ENCODE results near the gene RPP25L. TPM values are rescaled to one million over a fixed set of nuclear protein-coding genes. Genes with fewer than 3 reads are reported as not detected.

Gene RPP25L, protein sequence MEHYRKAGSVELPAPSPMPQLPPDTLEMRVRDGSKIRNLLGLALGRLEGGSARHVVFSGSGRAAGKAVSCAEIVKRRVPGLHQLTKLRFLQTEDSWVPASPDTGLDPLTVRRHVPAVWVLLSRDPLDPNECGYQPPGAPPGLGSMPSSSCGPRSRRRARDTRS
- total RNA-seq: 21.0 and 22.2 TPM in 2 replicates

DNA sequence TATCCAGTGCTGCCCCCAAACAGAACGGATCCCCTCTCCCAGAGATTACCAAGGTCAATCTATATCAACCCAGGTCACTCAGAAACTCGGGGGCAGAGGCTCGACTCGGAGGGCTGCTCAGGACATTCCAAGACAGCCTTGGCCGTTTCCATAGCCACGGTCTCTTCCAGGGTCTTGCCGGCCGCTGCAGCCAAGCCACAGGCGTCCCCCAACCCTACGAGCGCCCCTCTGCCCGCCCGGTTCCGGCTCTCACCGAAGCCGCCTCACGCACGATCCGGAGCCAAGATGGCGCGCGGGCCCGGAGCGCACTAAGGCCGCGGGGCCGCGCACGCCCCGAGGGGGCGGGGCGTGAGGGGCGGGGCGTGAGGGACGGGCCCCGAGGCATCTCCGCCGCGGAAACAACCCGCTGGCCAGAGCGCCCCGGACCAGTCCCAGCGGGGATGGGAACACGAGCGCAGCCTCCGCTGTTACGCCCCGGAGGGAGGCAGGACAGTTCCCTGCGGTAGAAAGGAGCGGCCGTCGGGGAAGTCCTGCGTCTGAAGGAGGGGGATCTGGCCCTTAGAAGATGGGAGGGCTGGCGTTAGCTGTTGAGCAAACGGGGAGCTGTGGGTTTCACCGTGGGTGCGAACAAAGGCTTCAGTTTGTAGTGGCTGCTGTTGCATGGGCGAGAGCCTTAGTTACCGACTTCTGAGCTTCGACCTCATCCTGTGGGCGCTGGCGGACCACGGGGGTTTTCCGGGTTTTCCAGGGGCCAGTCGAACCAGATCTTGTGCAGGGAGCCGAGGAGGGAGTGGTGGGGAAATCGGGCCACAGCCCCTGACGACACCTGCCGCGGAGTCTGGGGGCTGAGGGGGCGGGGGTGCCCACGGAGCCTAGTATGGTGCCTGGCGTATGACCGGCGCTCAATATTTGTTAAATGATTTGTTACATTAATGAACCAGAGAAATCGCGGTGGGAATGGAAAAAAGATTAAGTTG lies at the start of gene RPP25L:
Gene RPP25L, minus strand, starts transcription at position 287 of the 977 bp plus-strand sequence. CDS start 801 bp downstream, outside the sequence.
- intact Hi-C loops (cut with micrococcal nuclease): loop anchor here (1.0 to 5.0 kb wide), 15 partner anchors 8 to 796 kb away; partner anchors contain the start of genes ARID3C, DCTN3, DNAI1 and DNAJB5

DNA sequence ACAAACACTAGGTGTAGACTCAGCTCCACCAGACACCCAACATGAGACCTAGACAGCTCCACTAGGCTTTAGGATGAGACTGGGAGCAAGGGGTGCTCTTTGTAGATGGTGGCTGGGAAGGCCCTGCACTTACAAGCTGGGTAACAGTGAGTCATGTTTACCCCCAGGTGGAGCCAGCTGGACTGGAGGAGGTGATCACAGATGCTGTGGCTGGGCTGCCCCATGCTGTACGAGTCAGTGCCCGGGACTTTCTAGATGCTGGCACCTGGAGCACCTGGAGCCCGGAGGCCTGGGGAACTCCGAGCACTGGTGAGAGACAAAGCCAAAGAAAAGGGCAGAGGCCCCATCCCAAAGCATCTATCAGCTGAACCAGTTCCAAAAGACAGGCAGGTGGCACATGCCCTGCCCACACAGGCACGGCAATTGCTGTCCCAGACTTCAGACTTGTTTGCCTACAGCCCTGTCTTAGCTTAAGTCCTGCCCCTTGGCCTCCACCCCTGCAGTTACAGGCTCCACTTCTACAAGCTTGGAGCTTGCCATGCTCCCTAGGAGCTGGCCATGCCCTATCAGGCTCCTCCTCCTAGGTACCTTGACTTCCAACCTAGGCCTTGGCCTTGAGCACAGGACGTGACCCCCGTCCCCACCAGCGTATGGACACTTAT lies 47.8 kb upstream of the RPP25L start:
- intact Hi-C loops (cut with micrococcal nuclease): loop anchor here (10.0 kb wide), 3 partner anchors 415 to 1075 kb away; partner anchors contain the start of genes CREB3, FANCG, TLN1 and UBAP2

DNA sequence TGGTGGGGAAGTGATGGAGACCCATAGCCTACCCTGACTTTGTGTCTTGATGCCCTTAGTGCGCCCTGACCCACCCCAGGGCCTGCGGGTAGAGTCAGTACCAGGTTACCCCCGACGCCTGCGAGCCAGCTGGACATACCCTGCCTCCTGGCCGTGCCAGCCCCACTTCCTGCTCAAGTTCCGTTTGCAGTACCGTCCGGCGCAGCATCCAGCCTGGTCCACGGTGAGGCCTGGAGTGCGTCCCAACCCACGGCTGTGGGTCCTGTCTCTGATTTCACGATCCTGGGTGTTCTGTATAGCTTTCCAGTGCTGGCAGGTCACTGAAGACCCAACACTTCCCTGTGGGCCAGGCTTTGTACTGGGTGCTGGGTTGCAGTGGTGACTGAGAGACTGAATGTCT lies 46.6 kb upstream of the RPP25L start:
- intact Hi-C loops (cut with micrococcal nuclease): no loop called here

DNA sequence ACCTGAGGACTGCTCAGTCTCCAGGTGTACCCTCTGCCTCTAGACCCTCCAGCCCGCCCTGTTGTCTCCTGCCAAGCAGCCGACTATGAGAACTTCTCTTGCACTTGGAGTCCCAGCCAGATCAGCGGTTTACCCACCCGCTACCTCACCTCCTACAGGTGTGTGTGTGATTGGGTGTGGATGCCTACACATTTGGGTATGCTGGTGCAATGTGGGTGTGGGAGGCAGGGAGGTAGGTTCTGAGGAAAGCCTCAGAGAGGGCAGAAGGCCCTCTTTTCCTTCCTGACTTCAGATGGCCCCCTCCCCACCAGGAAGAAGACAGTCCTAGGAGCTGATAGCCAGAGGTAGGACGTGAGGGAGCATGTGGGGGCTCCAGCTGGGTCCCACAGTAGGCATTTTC lies 45.1 kb upstream of the RPP25L start:
- intact Hi-C loops (cut with micrococcal nuclease): no loop called here

DNA sequence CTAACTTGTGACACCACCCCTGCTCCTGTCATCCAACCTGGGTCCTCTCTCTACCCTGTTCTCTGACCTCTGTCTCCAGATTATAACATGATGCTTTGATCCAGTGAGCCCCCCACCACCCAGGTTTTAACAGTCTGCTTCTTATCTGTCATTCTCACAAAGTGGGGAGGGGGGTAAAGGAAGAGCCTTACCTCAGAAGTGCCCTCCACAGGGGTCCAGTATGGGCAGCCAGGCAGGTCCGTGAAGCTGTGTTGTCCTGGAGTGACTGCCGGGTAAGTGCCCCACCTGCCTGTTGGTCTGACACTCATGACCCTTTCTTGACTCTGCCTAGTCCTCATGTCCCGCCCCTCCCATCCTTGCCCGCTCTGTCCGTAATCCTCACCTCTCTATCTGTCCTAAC lies 43.5 kb upstream of the RPP25L start:
- intact Hi-C loops (cut with micrococcal nuclease): no loop called here

DNA sequence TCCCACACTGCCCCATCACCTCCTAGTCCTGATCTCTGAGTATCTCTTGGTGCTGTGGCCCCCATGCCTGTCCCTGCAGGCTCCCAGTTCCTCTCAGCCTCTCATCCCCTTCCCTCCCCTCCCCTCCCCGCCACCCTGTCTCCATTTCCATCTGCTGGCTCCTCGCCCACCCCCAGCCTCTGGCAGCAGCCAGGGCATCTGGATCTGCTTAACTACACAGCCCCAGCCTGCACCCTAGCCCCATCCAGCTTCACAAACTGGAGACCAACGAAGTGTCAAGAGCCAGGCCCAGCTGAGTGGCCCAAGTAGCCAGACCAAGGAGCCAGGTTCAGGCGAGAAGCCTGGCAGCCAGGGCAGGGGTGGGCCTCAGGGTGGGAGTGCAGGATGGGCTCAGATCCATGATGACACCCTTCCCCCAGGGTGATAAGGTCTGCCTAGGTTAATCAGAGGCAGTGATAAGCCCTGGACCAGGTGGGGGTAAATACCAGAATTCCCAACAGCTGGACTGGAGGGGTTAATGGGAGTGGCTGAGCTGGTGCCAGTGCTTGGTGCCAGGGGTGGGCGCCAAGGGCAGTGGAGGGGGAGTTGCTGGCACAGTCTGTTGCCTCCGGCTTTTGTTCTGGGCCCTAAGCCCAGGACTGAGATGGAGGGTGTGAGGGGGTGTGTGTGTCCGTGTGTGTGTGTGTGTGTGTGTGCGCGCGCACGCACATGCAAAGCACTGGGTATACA lies 42.6 kb upstream of the RPP25L start:
- intact Hi-C loops (cut with micrococcal nuclease): no loop called here

DNA sequence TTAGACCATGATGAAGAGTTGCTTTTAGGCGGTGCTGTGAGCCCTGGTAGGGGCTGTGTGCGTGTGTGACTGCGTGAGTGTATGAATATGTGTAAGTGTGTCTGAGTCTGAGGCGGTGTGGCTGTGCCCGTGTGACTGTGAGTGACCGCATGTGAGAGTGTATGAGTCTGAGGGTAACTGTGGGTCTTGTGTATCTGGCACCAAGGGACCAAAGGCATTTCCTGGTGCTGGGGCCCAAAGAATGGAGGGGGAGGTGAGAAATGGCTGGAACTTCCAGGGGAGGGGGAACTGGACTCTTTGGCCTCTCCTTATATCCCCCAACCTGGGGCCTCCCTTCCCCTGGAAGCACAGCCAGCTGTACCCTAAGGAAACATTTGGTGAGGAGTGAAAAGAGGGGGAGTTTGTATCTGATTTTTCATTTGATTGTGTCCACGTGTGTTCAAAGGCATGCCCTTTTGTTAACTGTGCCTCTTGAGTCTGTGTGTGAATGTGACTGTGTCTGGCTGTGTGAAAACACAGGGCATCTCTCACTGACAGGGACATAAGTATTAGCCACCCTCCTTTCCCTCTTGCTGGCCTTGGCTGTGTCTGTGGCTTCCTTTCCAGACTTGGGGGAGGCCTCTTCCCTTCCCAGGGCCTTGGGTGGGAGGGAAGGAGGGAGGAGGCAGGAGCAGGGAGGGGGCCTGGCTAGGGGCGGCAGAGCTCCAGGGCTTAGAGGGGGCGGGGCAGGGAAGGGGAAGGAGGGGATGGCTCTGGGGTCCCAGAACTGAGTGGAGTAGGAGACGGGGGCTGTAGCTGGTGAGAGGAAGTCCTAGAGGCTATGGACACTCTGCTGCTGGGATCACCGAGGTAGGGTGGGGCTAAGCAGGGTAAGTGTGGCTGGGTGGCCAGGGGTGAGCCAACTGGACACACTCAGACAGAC lies 41.5 kb upstream of the RPP25L start:
- intact Hi-C loops (cut with micrococcal nuclease): no loop called here

DNA sequence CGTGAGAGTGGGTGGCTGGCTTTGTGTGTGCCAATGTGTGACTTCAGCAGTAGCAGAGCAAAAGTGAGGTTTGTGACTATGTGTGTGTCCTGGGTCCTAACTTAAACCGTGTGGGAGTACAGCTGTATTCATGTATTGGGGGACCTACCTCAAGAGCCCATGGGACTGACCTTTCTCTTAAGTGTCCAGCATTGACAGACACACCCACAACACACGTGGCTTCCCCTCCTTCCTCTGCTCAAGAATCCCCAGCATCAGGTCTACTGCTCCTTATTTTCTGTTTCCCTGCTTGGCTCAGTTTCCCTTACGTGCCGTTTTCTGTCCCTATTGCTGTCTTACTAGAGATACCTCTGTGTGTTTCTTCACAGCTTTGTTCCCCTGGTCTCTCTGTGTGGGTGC lies 40.7 kb upstream of the RPP25L start:
- intact Hi-C loops (cut with micrococcal nuclease): no loop called here

DNA sequence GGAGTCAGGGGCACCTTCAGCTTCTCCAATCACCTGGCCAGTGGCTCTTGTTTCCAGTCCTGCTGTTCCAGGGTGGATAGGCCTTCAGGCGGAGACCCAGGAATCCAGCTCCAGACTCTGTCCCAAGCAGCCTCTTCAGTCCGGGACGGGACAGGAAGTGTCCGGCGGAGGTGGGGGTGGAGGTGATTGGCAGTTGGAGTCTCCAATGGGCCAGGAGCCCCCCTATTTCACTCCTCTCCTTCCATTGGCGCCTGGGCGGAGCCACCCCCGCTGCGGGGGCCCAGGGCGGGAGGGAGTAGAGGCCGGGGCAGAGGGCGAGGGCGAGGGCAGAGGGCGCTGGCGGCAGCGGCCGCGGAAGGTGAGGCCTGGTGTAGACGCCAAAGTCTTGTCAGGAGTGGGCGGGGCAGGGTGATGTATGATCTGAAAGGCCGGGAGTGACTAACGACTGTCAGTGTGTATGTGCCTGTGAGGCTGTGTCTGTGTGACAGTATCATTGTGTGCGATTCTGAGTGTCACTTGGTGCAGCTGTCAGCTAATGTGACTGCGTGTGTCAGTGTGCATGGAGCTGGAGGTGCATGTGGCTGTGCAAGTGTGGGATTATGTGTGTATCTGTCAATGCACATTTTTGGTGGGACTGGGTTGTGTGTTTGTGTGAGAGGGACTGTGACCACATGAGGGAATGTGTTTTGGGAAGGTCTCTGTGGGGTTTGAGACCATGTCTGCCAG lies 40.1 kb upstream of the RPP25L start, which contains the start of gene IL11RA:
Gene IL11RA, plus strand, starts transcription at position 310 of the 726 bp plus-strand sequence. CDS start 3,033 bp downstream, outside the sequence.
- intact Hi-C loops (cut with micrococcal nuclease): no loop called here

DNA sequence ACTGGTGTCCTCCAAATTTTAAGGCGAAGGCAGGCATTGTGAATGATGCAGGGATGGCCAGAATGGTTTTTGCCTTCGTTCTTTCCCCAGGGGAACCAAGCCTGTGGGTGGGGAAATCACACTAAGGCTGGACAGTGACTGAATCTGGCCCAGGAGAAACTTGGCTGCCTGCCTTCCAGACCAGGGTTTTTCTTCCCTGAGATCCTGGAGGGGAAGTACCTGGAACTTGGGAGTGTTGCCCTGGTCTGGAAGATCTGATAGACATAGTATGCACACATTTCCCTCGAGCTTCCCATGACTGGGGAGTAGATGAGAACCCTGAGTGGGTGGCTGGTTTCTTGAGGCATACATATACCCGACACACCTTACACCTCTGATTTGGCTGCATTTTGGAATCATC lies 39.4 kb upstream of the RPP25L start:
- intact Hi-C loops (cut with micrococcal nuclease): no loop called here

DNA sequence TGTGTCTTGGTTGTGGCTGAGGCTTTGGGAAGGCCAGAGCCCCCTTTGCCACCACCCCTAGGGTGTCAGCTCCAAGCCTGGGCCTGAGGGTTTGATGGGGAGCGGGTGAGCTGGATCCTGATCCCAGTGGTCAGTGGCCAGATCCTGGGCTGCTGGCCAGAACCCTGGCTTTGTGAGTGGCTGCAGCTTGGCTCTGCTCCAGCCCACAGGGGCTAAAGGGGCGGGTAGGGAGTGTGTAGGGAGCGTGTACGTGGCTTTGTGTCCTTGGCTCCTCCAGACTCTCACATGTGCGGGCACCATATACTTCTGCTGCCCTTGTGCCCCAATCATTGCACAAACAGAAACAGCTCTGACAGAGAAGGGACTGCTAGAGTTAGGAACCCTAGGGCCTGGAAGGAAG lies 38.9 kb upstream of the RPP25L start:
- intact Hi-C loops (cut with micrococcal nuclease): no loop called here

DNA sequence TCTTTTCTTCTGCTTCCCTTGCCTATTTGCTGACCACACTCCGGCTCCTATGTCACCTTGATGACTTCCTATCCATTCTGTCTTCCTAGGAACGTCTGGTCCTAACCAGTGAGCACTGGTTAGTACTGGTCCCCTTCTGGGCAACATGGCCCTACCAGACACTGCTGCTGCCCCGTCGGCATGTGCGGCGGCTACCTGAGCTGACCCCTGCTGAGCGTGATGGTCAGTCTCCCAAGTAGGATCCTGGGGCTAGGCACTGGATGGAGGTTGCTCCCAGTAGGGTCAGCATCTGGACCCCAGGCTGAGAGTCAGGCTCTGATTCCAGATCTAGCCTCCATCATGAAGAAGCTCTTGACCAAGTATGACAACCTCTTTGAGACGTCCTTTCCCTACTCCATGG lies 36.8 kb upstream of the RPP25L start:
- intact Hi-C loops (cut with micrococcal nuclease): loop anchor here (10.0 kb wide), 1 partner anchor 1756 kb away; the partner anchor contains the start of gene RNF38

DNA sequence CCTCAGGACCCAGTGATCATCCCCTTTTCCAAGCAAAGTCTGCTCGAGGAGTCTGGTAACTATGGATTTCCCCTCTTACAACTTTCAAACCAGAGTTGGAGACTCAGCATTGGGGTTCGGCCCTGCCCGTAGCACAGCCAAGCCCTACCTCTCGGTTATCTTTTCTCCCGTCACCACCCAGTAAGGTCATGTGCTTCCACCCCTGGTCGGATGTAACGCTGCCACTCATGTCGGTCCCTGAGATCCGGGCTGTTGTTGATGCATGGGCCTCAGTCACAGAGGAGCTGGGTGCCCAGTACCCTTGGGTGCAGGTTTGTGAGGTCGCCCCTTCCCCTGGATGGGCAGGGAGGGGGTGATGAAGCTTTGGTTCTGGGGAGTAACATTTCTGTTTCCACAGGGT lies 35.8 kb upstream of the RPP25L start:
- intact Hi-C loops (cut with micrococcal nuclease): loop anchor here (2.0 to 10.0 kb wide), 2 partner anchors 463 to 1757 kb away; partner anchors contain the start of gene RNF38

DNA sequence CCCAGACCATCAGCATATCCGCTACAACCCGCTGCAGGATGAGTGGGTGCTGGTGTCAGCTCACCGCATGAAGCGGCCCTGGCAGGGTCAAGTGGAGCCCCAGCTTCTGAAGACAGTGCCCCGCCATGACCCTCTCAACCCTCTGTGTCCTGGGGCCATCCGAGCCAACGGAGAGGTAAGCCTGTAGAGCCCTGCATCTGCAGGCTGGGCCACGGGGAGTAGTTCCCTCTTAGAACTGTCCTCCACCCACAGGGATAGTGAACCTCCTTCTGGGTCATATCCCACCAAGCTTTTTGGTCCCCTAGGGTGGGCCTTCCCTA lies 35.1 kb upstream of the RPP25L start:
- intact Hi-C loops (cut with micrococcal nuclease): loop anchor here (2.0 to 10.0 kb wide), 2 partner anchors 464 to 1758 kb away; partner anchors contain the start of gene RNF38

DNA sequence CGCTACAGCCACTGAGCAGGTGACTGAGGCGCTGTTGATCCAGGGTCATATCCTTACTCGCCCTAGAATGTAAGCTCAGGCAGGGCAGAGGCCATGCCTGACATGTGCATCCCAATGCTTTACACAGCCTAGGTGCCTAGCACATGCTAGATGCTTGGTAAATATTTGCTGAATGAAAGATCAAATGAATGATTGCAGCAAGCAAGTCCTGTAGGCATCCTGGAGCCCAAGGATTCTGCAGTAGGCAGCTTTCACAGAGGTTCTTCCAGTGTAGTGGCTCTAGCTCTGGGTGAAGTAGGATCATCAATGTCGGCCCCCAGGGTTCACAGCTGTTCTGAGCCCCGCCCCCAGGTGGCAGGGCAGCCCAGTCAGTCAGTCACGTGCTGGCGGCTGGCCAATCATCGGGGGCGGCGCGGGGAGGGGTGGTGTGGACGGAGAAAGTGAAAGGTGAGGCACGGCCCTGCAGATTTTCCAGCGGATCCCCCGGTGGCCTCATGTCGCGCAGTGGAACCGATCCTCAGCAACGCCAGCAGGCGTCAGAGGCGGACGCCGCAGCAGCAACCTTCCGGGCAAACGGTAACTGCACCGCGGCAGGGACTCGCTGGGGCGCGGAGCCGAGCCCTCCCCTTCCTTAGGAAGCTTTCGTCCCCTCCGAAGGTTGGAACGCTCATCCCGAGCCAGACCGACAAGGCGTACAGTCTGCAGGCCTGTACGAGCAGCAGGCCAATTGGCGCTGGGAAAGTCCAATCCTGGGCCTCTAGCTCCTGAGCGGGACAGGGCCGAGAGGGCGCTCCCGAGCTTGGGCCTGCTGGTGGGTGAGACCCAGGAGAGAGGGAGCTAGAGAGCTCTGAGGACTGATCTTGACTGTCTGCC lies 34.5 kb upstream of the RPP25L start, which contains the start of gene GALT:
Gene GALT, plus strand, starts transcription at position 465 of the 873 bp plus-strand sequence. Its CDS starts 30 bp downstream, at position 495.
- intact Hi-C loops (cut with micrococcal nuclease): loop anchor here (1.0 to 10.0 kb wide), 8 partner anchors 8 to 1758 kb away; partner anchors contain the start of genes DNAI1, DNAJB5, FAM219A and RNF38

DNA sequence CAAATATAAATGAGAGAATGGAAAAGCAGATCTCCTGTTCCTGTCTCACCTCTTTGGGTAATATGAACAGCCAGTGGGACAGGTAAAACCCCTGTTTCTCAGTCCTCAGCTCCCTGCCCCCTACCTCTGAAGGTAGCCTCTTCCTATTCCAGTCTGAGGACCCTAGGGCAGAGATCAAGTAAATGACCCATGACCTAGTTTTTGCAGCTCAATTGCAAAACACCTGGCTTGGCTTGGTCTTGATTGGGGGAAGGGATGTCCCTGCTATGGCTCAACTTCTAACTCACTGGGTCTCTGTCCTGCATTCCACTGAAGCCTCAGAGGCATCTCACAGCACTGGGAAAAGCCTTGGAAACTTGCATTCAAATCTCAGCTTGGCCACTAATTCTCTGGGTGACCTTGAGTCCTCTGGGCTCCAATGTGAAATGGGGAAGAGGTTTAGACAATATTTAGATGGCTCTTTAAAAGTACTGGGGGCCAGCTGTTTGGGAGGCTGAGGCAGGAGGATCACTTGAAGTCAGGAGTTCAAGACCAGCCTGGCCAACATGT lies 32.9 kb upstream of the RPP25L start:
- intact Hi-C loops (cut with micrococcal nuclease): loop anchor here (10.0 kb wide), 1 partner anchor 1760 kb away; the partner anchor contains the start of gene RNF38

DNA sequence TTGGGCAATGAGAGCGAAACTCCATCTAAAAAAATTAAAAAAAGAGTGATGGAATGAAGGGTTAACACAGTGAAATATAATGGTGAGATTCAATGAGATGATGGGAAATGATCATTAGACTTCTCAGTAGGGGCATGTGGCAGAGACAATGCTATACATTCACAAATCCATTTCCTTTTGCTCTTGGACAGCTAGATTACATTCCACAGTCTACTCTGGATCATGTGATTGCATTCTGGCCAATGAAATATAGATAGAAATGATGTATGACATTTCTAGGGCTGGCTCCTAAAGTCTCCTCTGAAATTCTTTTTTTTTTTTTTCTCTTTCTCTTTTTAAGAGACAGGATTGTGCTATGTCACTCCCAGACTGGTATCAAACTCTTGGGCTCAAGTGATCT lies 30.8 kb upstream of the RPP25L start:
- intact Hi-C loops (cut with micrococcal nuclease): loop anchor here (10.0 kb wide), 1 partner anchor 1762 kb away; the partner anchor contains the start of gene RNF38
